ENCODE measurements around the gene TEKT2. TPM values are rescaled to one million over a fixed set of nuclear protein-coding genes. Genes with fewer than 3 reads are reported as not detected.

The TEKT2 gene
- total and polyA plus RNA-seq, 2 of the 8 experiments (the other 6 are each of a cell fraction or from before 2014, with no cell fraction given): 1.6 to 1.7 TPM

- TF ChIP-seq RXRA (IDR thresholded peaks at IDR 0.05; ENCODE audit: insufficient read depth, low read depth, low read length) (no peak), JUND (IDR thresholded peaks at IDR 0.05; ENCODE audit: low read length) (no peak), SIX5 (IDR thresholded peaks at IDR 0.05; ENCODE audit: low read depth, low read length) (no peak), ZNF274 (IDR thresholded peaks at IDR 0.05; ENCODE audit: borderline replicate concordance, extremely low read depth, low read length) (no peak), GABPA (IDR thresholded peaks at IDR 0.05; ENCODE audit: borderline replicate concordance, insufficient read depth, low read length) (no peak), SP2 (IDR thresholded peaks at IDR 0.05; ENCODE audit: low read length) (no peak)
Observed at GRCh38 chr1:36112823-36113222, 28.9 kb downstream of the TEKT2 start (continued).
